Stimulated activated CD4-positive, alpha-beta T cell treated with anti-CD3 and anti-CD28 coated beads, Interleukin-1b, Interleukin-23, amount 100 ng/mL, for 4 hours (primary cell): ENCODE data around the gene NDUFS6.
"Not testable (repeated sequence)": the region's sequence is repeated elsewhere in the genome, so short reads cannot be mapped to it uniquely, and the experiment has no call there.

Experiments used
- DNase-seq, 2 donors: peaks; one replicate each; pipeline ENCODE4 v3.0.0-alpha.2; 2020; ENCODE audit warnings: low read depth in 2 of 2

Gene NDUFS6

GRCh38 chr5:1782385-1783215 lies 18.6 kb upstream of the NDUFS6 start:
- no peak for DNase-seq

GRCh38 chr5:1783216-1783554 lies 18.0 kb upstream of the NDUFS6 start:
- no peak for DNase-seq

DNA sequence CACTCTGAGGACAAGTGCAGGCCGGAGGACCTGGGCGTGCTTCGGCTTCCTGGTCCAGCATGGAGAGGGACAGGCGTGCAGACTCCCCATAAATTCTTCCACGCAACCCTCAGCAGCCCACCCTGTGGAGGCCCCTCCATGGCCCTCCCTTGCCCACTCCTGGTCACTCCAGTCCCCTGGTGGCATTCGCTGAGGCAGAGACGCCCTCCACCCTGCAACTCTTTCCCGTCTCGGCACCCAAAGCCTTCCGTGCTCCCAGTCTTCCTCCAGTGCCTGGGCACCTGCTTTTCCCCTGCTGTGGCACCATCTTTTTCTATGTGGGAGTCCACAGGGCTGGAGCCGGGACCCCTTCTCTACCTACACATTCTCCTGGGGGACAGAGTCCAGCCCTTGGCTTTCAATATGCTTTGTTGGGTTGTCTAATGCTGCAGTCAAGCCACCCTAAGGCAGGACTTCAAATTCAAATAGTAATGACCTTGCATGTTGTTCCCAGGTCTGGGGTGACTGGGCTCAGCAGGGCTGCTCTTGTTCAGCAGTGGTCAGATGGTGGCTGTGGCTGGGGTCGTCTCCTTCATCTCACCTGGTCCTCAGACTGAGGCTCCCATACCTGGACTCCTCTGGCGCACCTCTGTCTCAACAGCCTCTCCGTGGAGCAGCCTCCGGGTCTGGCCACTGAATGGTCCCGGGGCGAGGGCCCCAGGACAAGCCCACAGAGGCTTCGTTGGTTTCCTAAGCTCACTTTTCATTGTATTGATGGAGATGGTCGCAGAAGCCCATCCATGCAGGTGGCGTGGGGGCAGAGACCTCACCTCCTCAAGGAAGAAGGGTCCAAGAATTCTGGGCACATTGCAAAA lies 16.8 kb upstream of the NDUFS6 start:
- no peak for DNase-seq

GRCh38 chr5:1785062-1785461 lies 16.1 kb upstream of the NDUFS6 start:
- DNase-seq: no peak

DNA sequence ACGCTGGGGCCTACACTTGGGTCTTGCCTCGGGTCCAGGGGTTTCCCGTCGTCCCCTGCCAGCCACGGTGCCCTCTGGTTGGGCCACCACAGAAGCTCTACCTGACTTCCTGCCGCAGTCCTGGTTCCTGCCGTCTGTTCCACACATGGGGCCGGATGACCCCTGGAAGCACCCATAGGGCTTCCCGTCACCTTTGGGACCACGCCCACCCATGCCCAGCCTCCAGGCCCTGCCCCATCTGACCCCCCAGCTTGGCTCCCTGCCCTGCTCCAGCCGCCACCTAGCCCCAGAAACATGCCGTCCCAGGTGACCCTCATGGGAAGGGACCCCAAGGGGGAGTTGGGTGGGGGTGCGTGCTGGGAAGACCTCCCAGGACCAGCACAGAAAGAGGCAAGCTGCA lies 15.2 kb upstream of the NDUFS6 start:
- DNase-seq: no peak

GRCh38 chr5:1786621-1787471 lies 14.4 kb upstream of the NDUFS6 start:
- DNase-seq: no peak

DNA sequence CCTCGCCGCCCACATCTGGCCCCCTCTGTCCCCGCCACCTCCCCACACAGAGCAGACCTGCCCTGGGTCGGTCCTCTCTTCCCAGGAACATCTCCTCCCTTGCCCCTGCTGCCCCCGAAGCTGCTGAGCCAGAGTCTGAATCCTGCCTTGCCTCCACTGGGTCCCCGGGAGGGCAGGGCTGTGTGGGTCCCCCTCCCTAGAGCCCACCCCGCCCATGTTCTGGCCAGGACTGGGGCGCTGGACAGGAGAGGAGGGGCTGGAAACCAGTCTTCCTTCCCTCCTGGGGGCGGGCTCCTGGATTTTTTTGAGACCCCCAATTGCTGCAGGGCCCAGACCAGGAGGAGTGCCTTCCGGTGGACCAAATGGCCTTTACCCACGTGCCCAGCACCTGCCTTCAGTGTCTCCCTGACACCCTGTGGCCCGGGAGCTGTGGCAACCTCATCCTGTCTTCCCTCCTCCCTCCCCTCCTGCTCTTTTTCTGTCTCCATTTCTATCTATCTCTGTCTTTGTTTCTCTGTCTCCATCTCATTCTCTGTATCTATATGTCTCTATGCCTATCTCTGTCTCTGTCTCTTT lies 13.6 kb upstream of the NDUFS6 start:
- DNase-seq: no peak

DNA sequence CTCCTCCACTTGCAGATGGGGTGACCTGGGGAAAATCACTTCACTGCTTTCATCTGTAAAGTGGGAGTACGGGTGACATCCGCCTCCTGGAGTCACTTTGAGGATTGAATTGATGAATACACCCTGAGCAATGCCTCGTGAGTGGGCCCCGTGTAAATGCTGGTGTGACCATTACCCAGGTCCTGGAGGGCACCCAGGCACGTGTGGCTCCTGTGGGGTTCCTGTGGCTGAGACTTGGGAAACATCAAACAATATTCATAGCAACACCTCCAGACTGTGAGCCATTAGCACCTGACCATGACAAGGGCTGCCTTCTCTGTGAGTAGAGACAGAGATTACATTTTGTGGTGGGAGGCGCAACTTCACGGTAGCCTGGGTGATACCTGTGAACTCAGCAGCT lies 13.0 kb upstream of the NDUFS6 start:
- no peak for DNase-seq

DNA sequence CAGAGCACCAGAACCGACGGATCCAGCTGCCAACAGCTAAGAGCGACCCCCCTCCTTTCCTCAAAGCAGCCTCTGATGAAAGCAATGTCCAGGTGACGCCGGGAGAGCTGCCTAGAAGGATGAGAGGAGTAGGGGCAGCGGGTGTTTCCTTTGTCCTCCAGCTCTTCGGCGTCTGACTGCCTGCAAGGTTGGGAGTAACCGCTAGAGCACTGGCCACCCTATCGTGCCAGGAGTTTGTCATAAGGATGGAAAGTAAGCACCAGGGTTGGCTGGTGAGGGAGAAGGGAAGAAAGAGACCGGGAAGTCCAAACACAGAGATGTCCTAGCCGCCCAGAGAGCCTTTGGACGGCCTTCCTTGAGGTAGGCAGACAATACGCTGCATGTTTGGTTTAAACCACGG lies 12.4 kb upstream of the NDUFS6 start:
- no peak for DNase-seq

GRCh38 chr5:1789438-1789833 lies 11.8 kb upstream of the NDUFS6 start:
- not testable (repeated sequence) for DNase-seq

- DNase-seq: no peak
Measured at GRCh38 chr5:1789834-1790471, 11.3 kb upstream of the NDUFS6 start.

DNA sequence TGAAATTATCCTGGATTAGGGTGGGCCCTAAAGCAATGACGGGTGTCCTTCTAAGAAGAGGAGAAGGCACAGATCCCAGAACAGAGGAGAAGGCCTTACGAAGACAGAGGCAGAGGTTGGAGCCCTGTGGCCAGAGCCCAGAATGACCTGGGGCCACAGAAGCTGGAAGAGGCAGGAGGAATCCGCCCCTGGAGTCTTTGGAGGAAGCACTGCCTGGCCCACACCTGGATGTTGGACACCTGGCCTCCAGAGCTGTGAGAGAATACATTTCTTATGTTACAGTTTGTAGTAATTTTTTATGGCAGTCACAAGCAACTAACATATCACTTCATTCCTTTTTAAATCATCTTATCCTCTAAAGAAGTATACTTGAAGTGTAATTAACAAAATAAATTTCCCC lies 10.0 kb upstream of the NDUFS6 start:
- no peak for DNase-seq

- peak; percentile 27 to 60 for DNase-seq
Measured at GRCh38 chr5:1792842-1793266, 8.4 kb upstream of the NDUFS6 start.

DNA sequence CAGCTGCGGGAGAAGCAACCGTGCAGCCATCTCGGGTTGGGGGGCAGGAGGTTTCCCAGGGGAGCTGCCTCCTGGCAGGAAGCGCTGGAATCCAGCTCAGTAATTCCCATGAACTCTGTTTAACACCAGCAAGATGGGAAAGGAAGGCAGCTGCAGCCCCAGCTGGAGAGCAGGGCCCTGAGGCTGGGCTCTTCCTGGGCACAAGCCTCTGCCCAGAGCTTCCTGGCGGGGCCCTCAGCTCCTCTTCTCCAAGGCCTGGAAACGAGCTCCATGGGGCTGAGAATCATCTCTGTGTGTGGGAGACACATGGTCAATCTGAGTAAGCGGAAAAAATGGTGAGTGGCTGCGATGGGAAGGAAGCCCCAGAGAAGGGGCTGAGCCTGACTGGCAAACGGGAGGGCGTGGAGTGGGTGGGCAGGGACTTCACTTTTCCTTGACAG lies 7.9 kb upstream of the NDUFS6 start:
- no peak for DNase-seq

- DNase-seq: no peak
Measured at GRCh38 chr5:1793966-1794900, 7.0 kb upstream of the NDUFS6 start.

GRCh38 chr5:1794901-1795290 lies 6.3 kb upstream of the NDUFS6 start:
- DNase-seq: no peak

DNA sequence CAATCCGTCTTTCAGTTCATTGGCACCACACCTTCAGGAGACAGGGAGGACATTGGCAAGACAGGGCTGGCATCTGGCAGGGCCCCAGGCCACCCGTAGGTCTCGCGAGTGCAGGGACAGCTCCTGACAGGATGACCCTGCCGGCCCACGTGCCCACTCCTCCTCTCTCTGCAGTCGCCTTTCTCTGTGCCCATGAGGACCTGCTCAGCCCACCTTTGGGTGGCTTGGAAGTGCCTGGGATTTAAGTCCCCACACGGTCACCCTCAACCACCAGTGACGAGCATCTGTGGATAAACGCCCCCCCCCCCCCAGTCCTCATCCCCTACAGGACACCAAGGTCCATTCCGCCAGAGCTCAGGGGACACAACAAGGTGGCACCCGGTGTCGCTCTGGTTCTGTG lies 5.7 kb upstream of the NDUFS6 start:
- DNase-seq: no peak

GRCh38 chr5:1795931-1796330 lies 5.3 kb upstream of the NDUFS6 start:
- no peak for DNase-seq

DNA sequence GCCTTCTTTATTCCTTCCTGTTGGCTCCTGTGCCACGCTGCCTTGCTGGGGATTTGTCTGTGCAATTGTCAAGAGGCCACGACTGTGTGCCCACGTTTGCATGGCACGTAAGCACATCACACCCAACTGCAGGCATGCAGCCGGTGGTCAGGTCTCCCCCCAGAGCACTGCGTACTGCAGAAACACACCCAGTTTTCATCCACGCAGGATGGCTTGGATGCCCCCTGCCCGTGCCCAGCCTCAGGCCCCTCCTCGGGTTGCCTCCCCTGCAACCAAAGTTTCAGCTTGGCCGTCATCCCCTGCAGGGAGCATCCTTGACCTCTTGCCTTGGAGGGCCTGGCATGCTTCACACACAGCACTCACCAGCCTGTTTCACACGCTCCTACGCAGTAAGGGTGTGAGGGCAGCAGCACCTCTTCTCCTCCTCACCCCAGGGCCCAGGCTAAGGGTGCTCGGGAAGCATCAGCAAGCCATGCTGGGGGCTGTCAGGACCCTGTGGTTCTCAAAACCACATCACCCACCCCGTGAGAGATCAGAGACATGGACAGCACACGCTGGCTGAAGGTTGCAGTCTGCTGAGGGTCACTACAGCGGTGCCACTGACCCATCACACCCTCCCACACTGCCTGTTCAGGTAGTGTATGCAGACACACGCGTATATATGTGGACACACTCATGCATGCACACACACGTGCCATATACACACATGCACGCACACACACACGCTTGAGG lies 4.7 kb upstream of the NDUFS6 start:
- no peak for DNase-seq
